GM15510 (cell line): ENCODE data around the gene ADAMTS13.

Experiments
- POLR2A ChIP-seq: IDR thresholded peaks from 3 replicates; pipeline ENCODE4 v1.6.1; 2011; ENCODE audit warnings: borderline replicate concordance; ENCODE audit not compliant: insufficient read length; ENCODE audit errors: extremely low read depth

The ADAMTS13 gene

DNA sequence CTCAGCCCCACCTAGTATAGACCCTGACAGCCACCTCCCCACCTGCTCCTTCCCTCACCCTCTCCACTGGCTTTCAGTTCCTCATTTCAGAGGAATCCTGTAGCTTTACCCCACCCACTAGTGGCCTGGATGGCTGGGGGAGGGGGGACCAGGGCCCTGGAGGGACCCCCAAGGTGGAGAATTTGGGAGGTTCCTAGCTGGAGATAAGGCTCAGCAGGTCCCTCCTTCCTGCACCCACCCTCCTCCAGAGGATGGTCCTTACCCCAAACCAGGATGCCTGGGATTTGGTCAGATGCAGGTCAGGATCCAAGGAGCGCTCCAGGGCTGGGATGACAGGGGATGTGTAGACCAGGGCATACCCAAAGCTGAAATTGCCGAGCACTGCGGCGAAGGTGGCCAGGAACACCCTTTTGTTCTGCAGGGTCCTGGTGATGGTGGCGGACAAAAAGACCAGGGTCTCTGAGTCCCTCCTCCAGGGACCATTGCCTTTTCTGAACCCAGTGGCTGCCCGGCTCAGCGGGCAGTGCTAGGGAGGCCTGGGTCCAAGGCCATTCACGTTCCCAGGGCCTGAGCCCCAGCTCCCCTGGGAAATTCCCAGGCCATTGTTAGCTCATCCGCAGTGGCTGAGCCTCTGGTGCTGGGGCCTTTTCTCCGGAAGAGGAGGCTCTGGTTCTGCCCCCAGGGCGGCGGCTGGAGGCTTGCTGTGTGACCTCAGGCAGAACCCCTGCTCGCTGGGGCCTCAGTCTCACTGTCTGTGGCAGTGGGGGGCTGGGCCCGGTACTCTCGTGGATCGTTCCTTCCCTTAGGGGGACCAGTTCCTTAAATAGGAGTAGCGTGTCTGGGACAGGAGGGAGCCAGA lies 56.1 kb downstream of the ADAMTS13 start:
- peak; percentile 18 for TF ChIP-seq POLR2A

DNA sequence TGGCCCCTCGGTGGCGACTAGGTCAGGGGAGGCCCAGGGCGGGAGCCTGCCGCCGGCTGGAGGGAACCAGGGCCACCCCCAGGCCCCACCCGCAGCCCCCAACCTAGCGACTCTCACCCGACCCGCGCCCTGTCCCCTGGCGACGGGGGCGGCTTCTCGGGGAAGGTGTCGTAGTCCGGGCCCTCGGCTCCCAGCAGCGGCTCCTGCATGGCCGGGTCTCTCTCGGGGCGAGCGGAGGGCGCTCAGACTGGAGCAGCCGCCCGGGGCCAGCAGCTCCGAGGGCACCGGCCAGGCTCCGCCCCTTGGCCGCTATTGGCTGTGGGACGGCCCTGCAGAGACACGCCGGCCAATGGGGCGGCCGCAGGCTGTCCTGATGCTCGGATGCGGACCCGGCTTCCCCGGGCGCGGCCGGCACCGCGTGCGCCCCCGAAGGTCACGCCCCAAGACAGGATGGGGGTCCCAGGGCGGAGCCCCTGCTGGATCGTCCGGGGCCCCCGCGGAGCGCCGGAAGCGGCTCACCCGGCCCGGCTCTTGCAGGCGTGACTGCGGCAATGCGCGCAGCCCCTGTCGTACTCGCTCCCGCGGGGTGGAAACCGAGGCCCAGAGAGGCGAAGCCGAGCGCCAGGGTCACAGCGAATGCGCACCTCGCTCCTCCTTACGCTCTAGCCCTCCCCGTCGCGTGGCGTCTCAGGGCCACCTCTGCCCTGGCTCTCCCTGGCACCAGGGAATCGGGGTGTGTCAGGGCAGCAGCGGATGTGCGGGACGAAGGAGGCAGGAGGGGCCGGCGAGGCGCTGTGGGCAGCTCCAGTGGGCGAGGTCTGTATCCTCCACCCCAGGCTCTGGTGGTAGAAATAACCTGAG lies 56.9 kb downstream of the ADAMTS13 start, which contains the start of gene SLC2A6:
Gene SLC2A6, minus strand, starts transcription at position 249 of the 861 bp plus-strand sequence. Its CDS starts 40 bp downstream, at position 209.
- peak; percentile 90 for TF ChIP-seq POLR2A

DNA sequence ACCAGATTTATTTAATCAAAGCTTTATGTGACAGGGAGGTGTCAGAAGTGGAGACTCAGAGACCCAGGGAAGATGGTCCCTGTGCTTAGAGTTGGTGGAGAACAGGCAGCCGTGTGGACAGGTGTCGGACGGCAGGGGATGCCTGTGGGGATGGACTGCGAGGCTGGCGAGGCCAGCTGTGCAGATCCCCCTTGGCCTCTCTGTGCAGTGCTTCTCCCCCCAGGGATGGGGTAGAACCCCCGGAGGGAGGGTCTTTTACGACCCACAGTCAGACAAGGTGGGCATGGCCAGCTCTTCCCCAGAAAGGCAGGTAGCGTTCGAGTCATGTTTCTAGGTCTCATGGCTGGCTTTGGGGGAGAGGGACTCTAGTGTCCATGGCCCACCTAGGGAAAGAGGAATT lies 61.4 kb downstream of the ADAMTS13 start:
- no peak for TF ChIP-seq POLR2A

DNA sequence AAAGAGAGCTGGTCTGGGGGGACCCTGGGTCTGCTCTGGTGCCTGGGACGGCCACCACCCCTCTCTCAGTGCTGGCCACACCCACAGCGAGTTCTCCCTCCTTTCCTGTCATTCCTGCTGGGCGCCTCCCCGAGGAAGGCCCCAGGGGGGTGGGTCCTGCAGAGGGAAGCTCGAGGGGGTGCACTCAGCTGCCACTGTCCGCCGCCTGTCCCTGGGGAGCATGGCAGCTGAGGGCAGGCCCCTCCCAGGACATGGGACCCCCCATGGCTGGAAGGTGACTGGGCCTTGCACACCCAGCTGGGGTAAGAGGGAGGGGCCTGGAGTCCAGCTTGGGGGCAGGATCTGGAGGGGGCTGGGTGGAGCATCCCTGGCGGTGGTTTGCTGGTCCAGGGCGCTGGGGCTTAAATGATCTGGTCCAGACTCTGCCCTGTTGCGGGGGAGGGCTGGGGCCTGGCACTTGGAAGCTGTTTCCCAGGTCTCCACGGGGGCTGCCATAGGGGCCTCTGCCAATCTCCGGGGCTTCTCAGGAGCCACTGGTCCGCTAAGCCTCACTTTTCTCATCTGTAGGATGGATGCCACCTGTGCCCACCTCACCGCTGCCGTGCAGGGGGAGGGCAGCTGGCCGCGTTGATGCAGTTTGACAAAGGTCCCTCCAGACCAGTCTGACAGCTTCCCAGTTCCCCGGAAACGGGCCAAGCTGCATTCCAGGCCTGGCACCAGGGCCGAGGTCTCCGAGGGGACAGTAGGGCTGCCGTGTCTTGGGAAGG lies 62.7 kb downstream of the ADAMTS13 start:
- TF ChIP-seq POLR2A: no peak

DNA sequence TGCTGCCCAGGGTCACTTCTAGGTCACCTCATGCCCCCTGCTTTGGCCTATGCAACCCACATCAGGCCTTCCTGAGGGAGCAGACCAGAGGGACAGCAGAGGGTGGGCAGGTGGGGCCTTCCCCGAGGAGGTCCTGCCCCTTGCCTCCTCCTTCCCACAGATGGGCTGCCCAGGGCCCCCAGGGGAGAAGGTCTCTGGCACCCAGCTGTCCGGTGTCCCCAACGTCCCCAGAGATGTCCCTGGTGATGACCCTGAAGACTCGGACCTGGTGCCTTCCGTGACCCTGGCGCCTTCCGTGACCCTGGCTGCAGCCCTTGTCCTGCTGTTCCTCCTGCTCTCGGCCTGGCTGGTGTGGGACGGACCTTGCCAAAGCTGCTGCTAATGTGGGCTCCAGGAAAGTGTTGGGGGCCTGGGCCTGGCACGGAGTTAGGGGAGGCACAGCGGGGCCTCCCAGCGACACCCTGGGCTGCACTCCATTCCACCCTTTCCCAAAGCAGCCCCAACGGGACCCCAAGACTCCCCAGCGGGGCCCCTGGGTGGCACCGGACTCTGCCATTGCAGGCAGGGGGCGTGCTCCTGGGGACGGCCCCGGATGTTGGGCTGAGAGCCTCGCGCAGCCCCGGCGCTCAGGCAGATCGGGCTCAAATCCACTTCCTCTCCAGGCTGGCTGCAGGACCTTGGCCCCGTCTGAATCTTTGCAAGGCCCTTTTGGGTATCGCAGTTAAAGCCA lies 63.5 kb downstream of the ADAMTS13 start:
- TF ChIP-seq POLR2A: no peak

DNA sequence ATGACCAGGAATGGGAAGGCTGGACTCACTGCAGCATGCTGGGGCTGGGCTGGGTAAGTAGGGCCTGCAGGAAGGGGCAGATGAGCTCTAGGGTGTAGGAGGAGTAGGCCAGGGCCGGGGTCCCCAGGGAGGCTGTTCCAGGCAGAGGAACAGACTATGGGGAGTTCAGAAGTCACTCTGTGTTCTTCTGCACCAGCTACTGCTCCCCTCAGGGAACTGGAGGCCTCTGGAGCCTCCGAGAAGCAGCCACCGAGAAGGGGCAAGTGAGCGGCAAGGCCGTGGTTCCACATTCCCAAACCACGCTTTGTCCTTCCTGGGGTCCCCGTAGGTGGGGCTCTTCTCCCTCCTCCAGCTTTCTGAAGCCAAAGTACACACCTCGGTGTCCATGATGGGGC lies 65.2 kb downstream of the ADAMTS13 start:
- no peak for TF ChIP-seq POLR2A

DNA sequence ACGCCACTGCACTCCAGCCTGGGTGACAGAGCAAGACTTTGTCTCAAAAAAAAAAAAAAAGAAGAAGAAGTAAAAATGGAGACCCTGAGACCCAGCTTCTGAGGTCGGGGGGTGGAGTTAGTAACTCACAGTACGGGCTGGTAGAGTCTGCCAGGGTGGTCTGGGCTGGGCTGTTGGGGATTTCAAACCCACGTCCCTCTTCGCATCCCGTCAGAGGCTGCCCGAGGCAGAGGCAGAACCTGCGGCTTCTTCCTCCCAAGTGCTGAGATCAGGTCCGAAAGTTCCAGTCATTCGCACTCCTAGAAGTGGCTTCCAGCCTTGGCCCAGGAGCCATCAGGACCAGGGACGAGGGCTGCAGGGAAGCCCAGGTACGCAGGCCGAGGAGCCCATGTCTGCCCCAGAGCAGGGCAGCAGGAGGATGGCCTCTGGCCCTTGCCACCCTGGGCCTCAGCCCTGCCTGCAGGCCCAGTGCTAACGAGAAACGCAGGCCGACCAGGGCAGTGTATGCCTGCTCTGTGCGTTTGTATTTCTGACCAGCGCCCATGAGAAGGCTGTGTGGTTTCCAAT lies 66.6 kb downstream of the ADAMTS13 start:
- no peak for TF ChIP-seq POLR2A

DNA sequence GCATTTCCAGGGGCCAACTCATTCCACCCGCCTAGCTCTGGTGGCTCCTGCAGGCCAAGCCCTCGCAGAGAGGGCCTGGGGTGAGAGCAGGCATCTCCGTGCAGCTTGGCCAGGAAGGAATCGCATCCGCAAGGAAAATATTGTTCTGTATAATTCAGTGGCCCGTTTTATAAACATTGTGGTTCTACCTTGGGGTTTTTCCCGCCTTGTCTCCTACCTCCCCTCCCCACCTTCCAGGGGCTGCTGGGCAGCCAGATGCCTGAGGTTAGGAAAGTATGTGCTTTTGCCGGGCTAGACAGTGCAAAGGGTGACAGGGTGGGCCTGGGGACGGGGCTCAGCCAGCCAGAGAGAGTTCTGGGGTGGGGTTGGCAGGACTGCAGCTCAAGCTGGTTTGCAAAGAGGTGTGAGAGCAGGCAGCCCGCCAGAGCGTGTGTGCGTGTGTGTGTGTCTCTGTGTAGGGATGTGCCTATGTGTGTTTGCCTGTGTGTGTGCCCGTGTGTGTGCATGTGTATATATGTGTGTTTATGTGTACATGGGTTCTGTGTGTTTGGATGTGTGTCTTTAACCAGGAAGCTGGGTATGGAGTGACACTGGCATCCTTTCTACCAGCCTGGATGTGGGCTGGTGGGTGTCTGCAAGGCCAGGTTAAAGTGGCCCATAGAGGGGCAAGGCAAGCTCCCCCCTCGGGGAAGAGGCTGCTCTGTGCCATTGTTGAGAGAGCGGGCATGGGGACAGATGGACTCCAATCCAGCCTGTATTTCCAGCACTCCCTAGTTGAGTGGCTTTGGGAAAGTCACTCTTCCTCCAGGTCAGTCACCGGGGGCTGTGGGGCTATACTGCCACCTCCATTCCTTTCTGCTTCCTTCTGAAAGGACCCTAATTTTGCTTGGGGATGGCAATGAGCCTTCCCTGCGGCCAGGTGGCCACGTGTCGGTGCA lies 67.4 kb downstream of the ADAMTS13 start:
- TF ChIP-seq POLR2A: no peak

DNA sequence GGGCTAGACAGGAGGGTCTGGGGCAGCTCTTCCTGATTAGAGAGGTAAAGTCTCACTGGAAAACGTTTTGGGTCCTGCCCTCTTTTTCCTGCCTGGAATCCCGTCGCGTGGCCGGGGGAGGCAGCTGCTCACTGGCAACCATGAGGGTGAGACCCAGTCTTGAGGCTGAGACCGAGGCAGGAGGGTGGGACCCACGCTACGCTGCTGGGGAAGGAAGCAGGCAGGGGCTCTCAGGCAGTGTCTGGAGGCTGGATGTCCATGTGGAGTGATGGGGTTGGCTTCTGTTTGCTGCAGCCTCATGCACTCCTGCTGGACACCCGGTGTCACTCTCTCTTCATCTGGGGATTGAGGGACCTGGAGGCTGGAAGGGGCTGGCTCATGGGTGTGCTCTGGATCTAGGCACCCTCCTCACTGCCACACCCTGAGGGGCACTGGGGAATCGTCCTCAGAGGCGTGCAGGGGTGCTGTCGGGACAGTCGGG lies 68.1 kb downstream of the ADAMTS13 start:
- no peak for TF ChIP-seq POLR2A

DNA sequence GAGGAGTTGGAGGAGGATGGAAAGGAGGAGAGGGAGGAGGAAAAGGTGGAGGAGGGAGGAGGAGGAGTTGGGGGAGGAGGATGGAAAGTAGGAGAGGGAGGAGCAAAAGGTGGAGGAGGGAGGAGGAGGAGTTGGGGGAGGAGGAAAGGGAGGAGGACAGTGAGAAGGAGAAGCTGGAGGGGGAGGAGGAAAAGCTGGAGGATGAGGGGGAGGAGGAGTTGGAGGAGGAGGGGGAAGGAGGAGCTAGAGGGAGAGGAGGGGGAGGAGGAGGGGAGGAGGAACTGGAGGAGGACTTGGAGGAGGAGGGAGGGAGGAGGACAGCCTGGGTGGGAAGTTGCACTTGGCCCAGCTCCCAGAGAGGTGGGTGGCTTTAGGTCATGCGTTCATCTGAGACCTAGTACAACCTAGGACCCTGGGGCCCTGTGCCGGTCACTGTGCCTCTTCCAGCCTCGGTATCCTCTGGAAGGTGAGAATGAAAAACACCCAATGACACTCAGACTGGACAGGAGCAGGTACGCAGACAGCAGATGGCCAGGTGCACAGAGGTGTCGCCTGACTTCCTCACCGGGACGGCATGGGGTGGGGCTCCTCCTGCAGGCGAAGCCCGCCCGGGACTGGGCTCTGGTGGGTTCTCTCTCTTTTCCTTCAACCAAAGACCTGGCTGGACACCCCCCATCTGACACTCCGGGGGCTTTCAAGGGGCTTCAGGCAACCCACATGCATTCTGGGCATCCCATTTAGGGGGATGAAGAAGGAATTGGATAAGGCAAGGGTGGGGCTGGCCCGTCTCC lies 68.9 kb downstream of the ADAMTS13 start:
- TF ChIP-seq POLR2A: no peak

DNA sequence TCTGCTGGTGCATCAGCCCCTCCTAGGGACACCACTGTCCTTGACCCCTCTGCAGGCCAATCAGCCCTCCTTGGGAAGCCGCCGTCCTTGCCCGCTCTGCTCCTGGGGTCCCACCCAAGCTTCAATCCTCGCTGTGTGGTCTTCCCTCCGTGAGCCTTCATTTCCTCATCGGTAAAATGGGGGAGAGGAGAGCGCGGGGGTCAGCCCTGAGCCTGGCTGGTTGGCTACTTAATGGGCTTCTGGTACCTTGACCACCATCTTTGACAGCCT lies 69.4 kb downstream of the ADAMTS13 start:
- no peak for TF ChIP-seq POLR2A
